HEK293 (cell line): ENCODE measurements around the gene GNB1.
A peak's percentile ranks its signal among the peaks of the same experiment; 100 is the strongest.

ENCODE experiments used
- KLF10 ChIP-seq: fragments of 450-650 bp; IDR thresholded peaks from 2 replicates; pipeline ENCODE4 v1.5.1; 2018; ENCODE audit warnings: missing biosample characterization, mild to moderate bottlenecking, missing genetic modification characterization
- REST ChIP-seq: fragments of 450-650 bp; formaldehyde crosslinking; IDR thresholded peaks from 2 replicates; pipeline ENCODE4 v1.5.1; 2016; ENCODE audit warnings: missing biosample characterization, missing genetic modification characterization
- ZBTB10 ChIP-seq: fragments of 450-650 bp; formaldehyde crosslinking; IDR thresholded peaks from 2 replicates; pipeline ENCODE4 v1.5.1; 2016; ENCODE audit warnings: missing biosample characterization, missing genetic modification characterization
- ZBTB7A ChIP-seq: fragments of 450-650 bp; formaldehyde crosslinking; IDR thresholded peaks from 2 replicates; pipeline ENCODE4 v1.5.1; 2016; ENCODE audit warnings: low read depth, missing biosample characterization, missing genetic modification characterization
- ZNF146 ChIP-seq: fragments of 450-650 bp; formaldehyde crosslinking; IDR thresholded peaks from 2 replicates; pipeline ENCODE4 v1.5.1; 2016; ENCODE audit warnings: missing biosample characterization, missing genetic modification characterization
- ZNF223 ChIP-seq: fragments of 450-650 bp; formaldehyde crosslinking; IDR thresholded peaks from 2 replicates; pipeline ENCODE4 v1.5.1; 2016; ENCODE audit warnings: missing biosample characterization, missing genetic modification characterization
- ZNF341 ChIP-seq: fragments of 450-650 bp; formaldehyde crosslinking; IDR thresholded peaks from 2 replicates; pipeline ENCODE4; 2016; ENCODE audit warnings: low read depth, missing biosample characterization, missing genetic modification characterization
- ZNF513 ChIP-seq: fragments of 450-650 bp; IDR thresholded peaks from 2 replicates; pipeline ENCODE4 v1.5.1; 2018; ENCODE audit warnings: missing biosample characterization, missing genetic modification characterization
- ZNF768 ChIP-seq: fragments of 450-650 bp; formaldehyde crosslinking; IDR thresholded peaks from 2 replicates; pipeline ENCODE4 v1.5.1; 2018; ENCODE audit warnings: missing biosample characterization, mild to moderate bottlenecking, missing genetic modification characterization
- ZNF777 ChIP-seq: fragments of 450-650 bp; formaldehyde crosslinking; IDR thresholded peaks from 2 replicates; pipeline ENCODE4 v1.5.1; 2017; ENCODE audit warnings: missing biosample characterization, missing genetic modification characterization, borderline replicate concordance
- ZSCAN30 ChIP-seq: fragments of 450-650 bp; IDR thresholded peaks from 2 replicates; pipeline ENCODE4 v1.5.1; 2018; ENCODE audit warnings: missing biosample characterization, mild to moderate bottlenecking, missing genetic modification characterization, moderate library complexity
- TF ChIP-seq, protein P1 (sequence below): fragments of 450-650 bp; formaldehyde crosslinking; IDR thresholded peaks from 2 replicates; pipeline ENCODE4 v1.5.1; 2016; ENCODE audit warnings: missing biosample characterization, missing genetic modification characterization

DNA sequence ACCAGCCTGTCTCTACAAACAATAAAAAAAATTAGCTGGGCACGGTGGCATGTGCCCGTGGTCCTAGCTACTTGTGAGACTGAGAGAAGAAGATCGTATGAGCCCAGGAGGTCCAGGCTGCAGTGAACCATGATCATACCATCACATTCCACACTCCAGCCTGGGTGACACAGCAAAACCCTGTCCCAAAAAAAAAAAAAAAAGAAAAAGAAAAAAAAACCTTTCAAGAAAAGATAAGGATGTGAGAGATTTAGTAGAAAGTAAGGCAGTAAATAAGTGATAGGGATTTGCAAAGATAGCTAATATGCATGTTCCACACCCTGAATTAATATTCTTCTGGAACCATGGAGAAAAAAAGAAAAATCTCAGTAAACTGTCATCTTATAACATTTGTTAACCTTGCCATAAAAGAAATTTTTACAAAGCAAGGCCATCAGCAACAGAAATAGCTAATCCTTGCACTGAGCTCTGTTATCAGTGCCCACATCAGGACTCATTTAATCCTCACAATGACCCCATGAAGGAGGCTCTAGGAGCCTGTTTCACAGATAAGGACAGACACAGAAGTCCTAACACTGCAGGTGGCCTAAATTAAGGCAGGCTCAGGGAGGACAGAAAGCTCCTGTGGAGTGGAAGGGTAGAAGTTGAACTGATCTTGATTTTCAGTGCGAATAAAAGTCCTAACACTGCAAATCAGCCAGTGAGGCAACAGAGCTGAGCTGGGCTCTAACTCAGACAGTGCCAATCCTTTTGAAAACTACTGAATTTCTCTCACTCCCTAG lies 7.6 kb downstream of the GNB1 start:
- TF ChIP-seq, protein P1, sequence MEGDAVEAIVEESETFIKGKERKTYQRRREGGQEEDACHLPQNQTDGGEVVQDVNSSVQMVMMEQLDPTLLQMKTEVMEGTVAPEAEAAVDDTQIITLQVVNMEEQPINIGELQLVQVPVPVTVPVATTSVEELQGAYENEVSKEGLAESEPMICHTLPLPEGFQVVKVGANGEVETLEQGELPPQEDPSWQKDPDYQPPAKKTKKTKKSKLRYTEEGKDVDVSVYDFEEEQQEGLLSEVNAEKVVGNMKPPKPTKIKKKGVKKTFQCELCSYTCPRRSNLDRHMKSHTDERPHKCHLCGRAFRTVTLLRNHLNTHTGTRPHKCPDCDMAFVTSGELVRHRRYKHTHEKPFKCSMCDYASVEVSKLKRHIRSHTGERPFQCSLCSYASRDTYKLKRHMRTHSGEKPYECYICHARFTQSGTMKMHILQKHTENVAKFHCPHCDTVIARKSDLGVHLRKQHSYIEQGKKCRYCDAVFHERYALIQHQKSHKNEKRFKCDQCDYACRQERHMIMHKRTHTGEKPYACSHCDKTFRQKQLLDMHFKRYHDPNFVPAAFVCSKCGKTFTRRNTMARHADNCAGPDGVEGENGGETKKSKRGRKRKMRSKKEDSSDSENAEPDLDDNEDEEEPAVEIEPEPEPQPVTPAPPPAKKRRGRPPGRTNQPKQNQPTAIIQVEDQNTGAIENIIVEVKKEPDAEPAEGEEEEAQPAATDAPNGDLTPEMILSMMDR (tag by site-specific recombination), result no peak
- TF ChIP-seq ZNF223, result no peak
- TF ChIP-seq ZBTB7A, result no peak
- TF ChIP-seq ZSCAN30, result 0 out of 2 replicates have a peak, but pooled peaks have one; percentile 57
- TF ChIP-seq KLF10 (tag by site-specific recombination), result no peak
- TF ChIP-seq ZBTB10 (tag by site-specific recombination), result no peak
- TF ChIP-seq ZNF146 (tag by site-specific recombination), result no peak
- TF ChIP-seq ZNF768 (tag by site-specific recombination), result no peak
- no peak for TF ChIP-seq ZNF513
- TF ChIP-seq ZNF341 (tag by site-specific recombination), result no peak
- no peak for TF ChIP-seq ZNF777
- no peak for TF ChIP-seq REST (tag by site-specific recombination)
